MCF 10A (cell line): ENCODE measurements around the gene AGBL2. TPM values are rescaled to one million over a fixed set of nuclear protein-coding genes. Genes with fewer than 3 reads are reported as not detected.
A peak's percentile ranks its signal among the peaks of the same experiment; 100 is the strongest.
"Not testable (repeated sequence)": the region's sequence is repeated elsewhere in the genome, so short reads cannot be mapped to it uniquely, and the experiment has no call there.

ENCODE experiments used
- Bru-seq: library from RNA; stranded (reverse); fragments of 400-500 nt; gene quantifications from one replicate; lab custom pipeline; 2021; lab: Mats Ljungman, UMichigan
- BruChase-seq, 2 experiments: library from RNA; stranded (reverse); fragments of 400-500 nt; gene quantifications; one replicate each; lab custom pipeline; 2021; lab: Mats Ljungman, UMichigan
- BruUV-seq: library from RNA; stranded (reverse); fragments of 400-500 nt; replicated peaks from 2 replicates; lab custom pipeline; 2021; lab: Mats Ljungman, UMichigan
- CTCF ChIA-PET: fragments of 300-600 bp; sonication (Branson Sonifier 250); formaldehyde crosslinking; extraction: SDS; loops from one replicate; lab custom pipeline; 2021; ENCODE audit warnings: antibody characterized with exemption, inconsistent platforms; lab: Yijun Ruan, JAX
- POLR2A ChIA-PET: fragments of 300-600, 350-650 bp; sonication (Branson Sonifier 250); formaldehyde crosslinking; extraction: SDS; loops from one replicate; lab custom pipeline; 2020; ENCODE audit warnings: antibody characterized with exemption, inconsistent platforms; lab: Yijun Ruan, JAX
- DNase-seq: peaks from one replicate; pipeline ENCODE4 v3.0.0-alpha.2; 2018; ENCODE audit not compliant: unreplicated experiment
- H3K27ac Mint-ChIP-seq: one replicate; pipeline ENCODE4 v1.8.0; 2022; ENCODE audit warnings: mild to moderate bottlenecking, low read depth, mixed read lengths; ENCODE audit not compliant: unreplicated experiment
- H3K27me3 Mint-ChIP-seq: one replicate; pipeline ENCODE4 v1.8.0; 2022; ENCODE audit warnings: mixed read lengths; ENCODE audit not compliant: insufficient read depth, unreplicated experiment
- H3K36me3 Mint-ChIP-seq: one replicate; pipeline ENCODE4 v1.8.0; 2022; ENCODE audit warnings: mild to moderate bottlenecking, moderate library complexity, mixed read lengths; ENCODE audit not compliant: insufficient read depth, unreplicated experiment
- H3K4me1 Mint-ChIP-seq: one replicate; pipeline ENCODE4 v1.8.0; 2022; ENCODE audit warnings: mixed read lengths; ENCODE audit not compliant: insufficient read depth, unreplicated experiment
- H3K4me3 Mint-ChIP-seq: one replicate; pipeline ENCODE4 v1.8.0; 2022; ENCODE audit warnings: mild to moderate bottlenecking, moderate library complexity, mixed read lengths; ENCODE audit not compliant: unreplicated experiment
- H3K9me3 Mint-ChIP-seq: one replicate; pipeline ENCODE4 v1.8.0; 2022; ENCODE audit warnings: mixed read lengths; ENCODE audit not compliant: unreplicated experiment
- CTCF ChIP-seq: fragments of 200-600 bp; IDR thresholded peaks from one replicate; pipeline ENCODE4 v1.8.0; 2022; ENCODE audit warnings: antibody characterized with exemption, mild to moderate bottlenecking; ENCODE audit not compliant: unreplicated experiment
- intact Hi-C: fragments of 100-400 bp; cut with micrococcal nuclease; formaldehyde crosslinking; loops from 2 replicates; pipeline ENCODE4 v1.14.1; 2022
- long read RNA-seq: library from polyadenylated mRNA; stranded (forward); transcript quantifications from one replicate; pipeline ENCODE4 v2.0.0, GENCODE V29; 2022
- total RNA-seq: library from RNA; stranded (reverse); gene quantifications from 2 replicates; pipeline ENCODE4 v1.2.3, GENCODE V29; 2022

The AGBL2 gene, protein sequence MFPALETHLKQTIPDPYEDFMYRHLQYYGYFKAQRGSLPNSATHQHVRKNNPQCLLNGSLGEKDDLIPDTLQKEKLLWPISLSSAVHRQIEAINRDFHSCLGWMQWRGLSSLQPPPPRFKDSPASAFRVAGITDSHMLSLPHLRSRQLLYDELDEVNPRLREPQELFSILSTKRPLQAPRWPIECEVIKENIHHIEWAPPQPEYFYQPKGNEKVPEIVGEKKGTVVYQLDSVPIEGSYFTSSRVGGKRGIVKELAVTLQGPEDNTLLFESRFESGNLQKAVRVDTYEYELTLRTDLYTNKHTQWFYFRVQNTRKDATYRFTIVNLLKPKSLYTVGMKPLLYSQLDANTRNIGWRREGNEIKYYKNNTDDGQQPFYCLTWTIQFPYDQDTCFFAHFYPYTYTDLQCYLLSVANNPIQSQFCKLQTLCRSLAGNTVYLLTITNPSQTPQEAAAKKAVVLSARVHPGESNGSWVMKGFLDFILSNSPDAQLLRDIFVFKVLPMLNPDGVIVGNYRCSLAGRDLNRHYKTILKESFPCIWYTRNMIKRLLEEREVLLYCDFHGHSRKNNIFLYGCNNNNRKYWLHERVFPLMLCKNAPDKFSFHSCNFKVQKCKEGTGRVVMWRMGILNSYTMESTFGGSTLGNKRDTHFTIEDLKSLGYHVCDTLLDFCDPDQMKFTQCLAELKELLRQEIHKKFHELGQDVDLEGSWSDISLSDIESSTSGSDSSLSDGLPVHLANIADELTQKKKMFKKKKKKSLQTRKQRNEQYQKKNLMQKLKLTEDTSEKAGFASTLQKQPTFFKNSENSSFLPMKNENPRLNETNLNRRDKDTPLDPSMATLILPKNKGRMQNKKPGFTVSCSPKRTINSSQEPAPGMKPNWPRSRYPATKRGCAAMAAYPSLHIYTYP
- total RNA-seq, result 0.86 and 1.2 TPM in 2 replicates
- Bru-seq, nascent RNA, result percentile 32 among the genes with signal in this experiment
- BruChase-seq, experiment 1, labeled RNA remaining after a 6-hour chase, result percentile 20 among the genes with signal in this experiment
- percentile 20 among the genes with signal in this experiment for BruChase-seq, experiment 2, labeled RNA remaining after a 2-hour chase
- long read RNA-seq, partial matches to known transcripts, result 1 of 1 reads
- long read RNA-seq, other reads (novel, unspliced or antisense), result 0 of 1 reads

- H3K27ac Mint-ChIP-seq, result peak within 1 kb of the TSS; percentile 72
- no TSS peak for BruUV-seq
- TF ChIP-seq CTCF, result no peak
- no peaks in the 10 kb centered on the region for H3K9me3 Mint-ChIP-seq
- intact Hi-C loops, result no loop called here
- ChIA-PET POLR2A (interaction anchor here (0.8 to 1.6 kb wide), 2 partner anchors 11 to 14 kb away, joined by 3 to 4 read pairs; no protein-coding TSS in a partner anchor), CTCF (interaction anchor here (0.6 to 1.4 kb wide), 3 partner anchors 11 to 38 kb away, joined by 3 to 4 read pairs (median 3); no protein-coding TSS in a partner anchor)
- H3K4me1 Mint-ChIP-seq, result peaks cover 7% of the 10 kb centered on the region
- H3K36me3 Mint-ChIP-seq, result peaks cover 61% of the 10 kb centered on the region
- peak within 1 kb of the TSS; percentile 80 for H3K4me3 Mint-ChIP-seq
- DNase-seq, result peak; percentile 21
- no peaks in the 10 kb centered on the region for H3K27me3 Mint-ChIP-seq
Observed at GRCh38 chr11:47715082-47715669, at the start of gene AGBL2. Gene AGBL2 (minus strand): TSS chr11:47715369. CDS start chr11:47714650, 719 bp downstream.

DNA sequence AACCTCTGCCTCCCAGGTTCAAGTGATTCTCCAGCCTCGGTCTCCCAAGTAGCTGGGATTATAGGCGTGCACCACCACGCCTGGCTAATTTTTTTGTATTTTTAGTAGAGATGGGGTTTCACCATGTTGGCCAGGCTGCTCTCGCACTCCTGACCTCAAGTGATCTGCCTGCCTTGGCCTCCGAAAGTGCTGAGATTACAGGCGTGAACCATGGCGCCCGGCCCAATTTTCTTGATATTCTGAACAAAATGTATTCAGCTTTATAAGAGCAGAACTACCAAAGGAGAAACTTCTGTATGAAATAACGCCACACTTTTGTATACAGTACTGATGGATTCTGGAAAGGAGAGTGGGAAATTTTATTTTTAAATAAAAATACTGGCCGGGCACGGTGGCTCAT lies 44.1 kb upstream of the AGBL2 start:
- H3K9me3 Mint-ChIP-seq, H3K4me3 Mint-ChIP-seq, H3K27me3 Mint-ChIP-seq, H3K27ac Mint-ChIP-seq, BruUV-seq, DNase-seq, H3K4me1 Mint-ChIP-seq, intact Hi-C loops: not testable (repeated sequence)
- ChIA-PET POLR2A (interaction anchor here (0.7 kb wide), 2 partner anchors 12 to 182 kb away, joined by 3 to 4 read pairs; no protein-coding TSS in a partner anchor), CTCF (interaction anchor here (1.1 to 1.3 kb wide), 2 partner anchors 13 to 25 kb away, joined by 4 read pairs; no protein-coding TSS in a partner anchor)
- H3K36me3 Mint-ChIP-seq, result peaks cover 100% of the 10 kb centered on the region

- no TSS peak for BruUV-seq
- H3K36me3 Mint-ChIP-seq, result peaks cover 100% of the 10 kb centered on the region
- no peak for DNase-seq
- no peak overlapping the region for H3K4me3 Mint-ChIP-seq
- CTCF ChIA-PET, result no interaction called here
- H3K4me1 Mint-ChIP-seq, result no peaks in the 10 kb centered on the region
- no peaks in the 10 kb centered on the region for H3K27me3 Mint-ChIP-seq
- no peaks in the 10 kb centered on the region for H3K9me3 Mint-ChIP-seq
- H3K27ac Mint-ChIP-seq, result no peak overlapping the region
- intact Hi-C loops, result no loop called here
- TF ChIP-seq CTCF, result no peak
- POLR2A ChIA-PET, result interaction anchor here (0.6 to 2.1 kb wide), 4 partner anchors 8 to 115 kb away, joined by 3 to 5 read pairs (median 3); no protein-coding TSS in a partner anchor
Observed at GRCh38 chr11:47756208-47756607, 41.0 kb upstream of the AGBL2 start.

DNA sequence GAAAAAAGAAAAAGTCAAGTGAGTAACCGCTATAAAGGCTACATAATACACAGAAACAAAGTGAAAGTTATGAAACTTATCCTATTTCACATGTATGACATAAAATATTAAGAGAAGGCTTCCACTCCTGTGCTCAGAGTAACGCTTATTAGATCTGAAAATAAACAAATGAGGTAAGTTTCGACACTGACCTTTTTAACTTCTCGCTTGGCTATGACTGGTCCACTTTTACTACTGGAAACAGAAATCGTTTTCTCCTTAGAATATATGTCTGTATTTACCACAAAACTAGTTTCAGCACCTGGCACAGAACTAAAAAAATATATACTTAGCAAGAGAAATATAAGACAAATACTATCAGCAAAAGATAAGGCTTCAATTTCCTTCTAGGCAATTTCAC lies 35.6 kb upstream of the AGBL2 start:
- H3K27ac Mint-ChIP-seq, result no peak overlapping the region
- intact Hi-C loops, result no loop called here
- no peak for DNase-seq
- H3K9me3 Mint-ChIP-seq, result no peaks in the 10 kb centered on the region
- no peak overlapping the region for H3K4me3 Mint-ChIP-seq
- CTCF ChIA-PET, result no interaction called here
- H3K36me3 Mint-ChIP-seq, result peaks cover 100% of the 10 kb centered on the region
- no peaks in the 10 kb centered on the region for H3K27me3 Mint-ChIP-seq
- H3K4me1 Mint-ChIP-seq, result no peaks in the 10 kb centered on the region
- no peak for TF ChIP-seq CTCF
- no TSS peak for BruUV-seq
- POLR2A ChIA-PET, result interaction anchor here (1.4 kb wide), 1 partner anchor 18 kb away, joined by 5 read pairs; no protein-coding TSS in a partner anchor

- H3K27ac Mint-ChIP-seq, result not testable (repeated sequence)
Observed at GRCh38 chr11:47742494-47742893, 27.3 kb upstream of the AGBL2 start.

More at GRCh38 chr11:47742494-47742893, 27.3 kb upstream of the AGBL2 start:
- CTCF ChIA-PET, H3K9me3 Mint-ChIP-seq, DNase-seq, H3K27me3 Mint-ChIP-seq, BruUV-seq, H3K4me1 Mint-ChIP-seq, POLR2A ChIA-PET, intact Hi-C loops, H3K4me3 Mint-ChIP-seq: not testable (repeated sequence)
- H3K36me3 Mint-ChIP-seq, result peaks cover 100% of the 10 kb centered on the region
